OCI-LY1 (cell line): ENCODE measurements around the gene CDH19.

ENCODE experiments used
- H2AFZ ChIP-seq: fragments of 200-600 bp; sonication (generic), shearing (Covaris generic); 2 replicates; pipeline ENCODE4 v1.6.0; 2014; ENCODE audit warnings: antibody characterized with exemption, mild to moderate bottlenecking, low read length
- H3F3A ChIP-seq: fragments of 200-600 bp; sonication (generic), shearing (Covaris generic); 2 replicates; pipeline ENCODE4 v1.6.0; 2014; ENCODE audit warnings: mild to moderate bottlenecking, antibody characterized with exemption, low read length, moderate library complexity; ENCODE audit not compliant: insufficient read depth
- H3K27ac ChIP-seq: fragments of 200-600 bp; sonication (generic); 2 replicates; pipeline ENCODE4 v1.5.1; 2014; ENCODE audit warnings: low read length, mixed run types, mild to moderate bottlenecking, low read depth; ENCODE audit not compliant: poor library complexity, severe bottlenecking
- H3K27me3 ChIP-seq: fragments of 200-600 bp; sonication (generic); 2 replicates; pipeline ENCODE4 v1.6.0; 2014; ENCODE audit warnings: antibody characterized with exemption, mild to moderate bottlenecking, low read length, moderate library complexity; ENCODE audit not compliant: insufficient read depth
- H3K36me3 ChIP-seq: fragments of 200-600 bp; sonication (generic); 2 replicates; pipeline ENCODE4 v1.6.1; 2014; ENCODE audit warnings: mild to moderate bottlenecking, antibody characterized with exemption, low read length, moderate library complexity, mixed read lengths; ENCODE audit not compliant: insufficient read depth
- H3K4me1 ChIP-seq: fragments of 200-600 bp; sonication (generic); 2 replicates; pipeline ENCODE4 v1.5.1; 2014; ENCODE audit warnings: mild to moderate bottlenecking, low read length, moderate library complexity; ENCODE audit not compliant: insufficient read depth, severe bottlenecking
- H3K4me2 ChIP-seq: fragments of 200-600 bp; sonication (generic), shearing (Covaris generic); 2 replicates; pipeline ENCODE4 v1.6.1; 2014; ENCODE audit warnings: low read length
- H3K4me3 ChIP-seq: fragments of 200-600 bp; sonication (generic); 2 replicates; pipeline ENCODE4 v1.5.1; 2014; ENCODE audit warnings: low read length, low read depth, mild to moderate bottlenecking, mixed read lengths; ENCODE audit not compliant: poor library complexity, severe bottlenecking
- H3K79me2 ChIP-seq: fragments of 200-600 bp; shearing (Covaris generic); 2 replicates; pipeline ENCODE4 v1.6.1; 2016; ENCODE audit warnings: mixed run types, low read length, mixed read lengths; ENCODE audit not compliant: insufficient read depth
- H3K9ac ChIP-seq: fragments of 200-600 bp; sonication (generic), shearing (Covaris generic); 2 replicates; pipeline ENCODE4 v1.6.1; 2014; ENCODE audit warnings: mild to moderate bottlenecking, low read length, mixed read lengths
- H3K9me2 ChIP-seq: fragments of 200-600 bp; sonication (generic), shearing (Covaris generic); 2 replicates; pipeline ENCODE4 v1.6.1; 2014; ENCODE audit warnings: low read depth, mild to moderate bottlenecking, low read length, mixed read lengths
- H3K9me3 ChIP-seq: fragments of 200-600 bp; shearing (Covaris generic); 2 replicates; pipeline ENCODE4 v1.6.1; 2014; ENCODE audit warnings: low read length, mixed read lengths
- H4K20me1 ChIP-seq: fragments of 200-600 bp; sonication (generic), shearing (Covaris generic); 2 replicates; pipeline ENCODE4 v1.6.0; 2016; ENCODE audit warnings: mild to moderate bottlenecking, low read length; ENCODE audit not compliant: insufficient read depth
- EZH2 ChIP-seq: fragments of 200-600 bp; sonication (generic), shearing (Covaris generic); IDR thresholded peaks from 2 replicates; pipeline ENCODE4 v1.8.0; 2017; ENCODE audit warnings: borderline replicate concordance, mixed run types, mild to moderate bottlenecking, antibody characterized with exemption, low read length, moderate library complexity, mixed read lengths
- TF ChIP-seq, protein P1 (sequence below): fragments of 200-600 bp; sonication (generic), shearing (Covaris generic); IDR thresholded peaks from 2 replicates; pipeline ENCODE4 v1.5.1; 2017; ENCODE audit warnings: mild to moderate bottlenecking, antibody characterized with exemption, low read length, moderate library complexity, mixed read lengths

Gene CDH19

DNA sequence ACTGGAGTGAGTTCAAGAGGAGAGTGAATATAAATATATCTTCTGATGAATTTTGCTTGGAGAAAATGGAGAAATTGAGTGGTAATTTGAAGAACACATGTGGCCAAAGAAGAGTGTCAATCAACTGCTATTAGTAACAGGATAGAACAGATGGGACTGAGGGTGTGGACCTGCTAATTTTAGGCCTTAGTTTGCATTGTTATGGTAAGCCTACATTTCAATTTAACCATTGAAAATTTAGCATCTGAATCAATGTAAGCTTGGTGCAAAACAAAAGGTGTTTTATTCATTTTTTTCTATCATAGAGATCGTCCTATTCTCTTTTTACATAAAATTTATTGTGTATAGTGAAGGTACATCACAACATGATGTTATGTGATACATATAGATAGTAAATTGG is 42.1 kb upstream of the CDH19 start:
- H3K9ac ChIP-seq: no peak overlapping the region

GRCh38 chr18:66641056-66641455 is 37.2 kb upstream of the CDH19 start:
- Histone ChIP-seq H3F3A (no peaks in the 10 kb centered on the region), H4K20me1 (no peaks in the 10 kb centered on the region), H3K9me2 (no peaks in the 10 kb centered on the region), H3K27ac (no peak overlapping the region), H3K79me2 (no peaks in the 10 kb centered on the region), H3K4me3 (no peak overlapping the region), H3K36me3 (no peaks in the 10 kb centered on the region), H3K9ac (no peak overlapping the region), H3K4me2 (no peak overlapping the region), H2AFZ (no peak overlapping the region), H3K27me3 (no peaks in the 10 kb centered on the region), H3K9me3 (no peaks in the 10 kb centered on the region), H3K4me1 (no peaks in the 10 kb centered on the region)
- TF ChIP-seq, protein P1, sequence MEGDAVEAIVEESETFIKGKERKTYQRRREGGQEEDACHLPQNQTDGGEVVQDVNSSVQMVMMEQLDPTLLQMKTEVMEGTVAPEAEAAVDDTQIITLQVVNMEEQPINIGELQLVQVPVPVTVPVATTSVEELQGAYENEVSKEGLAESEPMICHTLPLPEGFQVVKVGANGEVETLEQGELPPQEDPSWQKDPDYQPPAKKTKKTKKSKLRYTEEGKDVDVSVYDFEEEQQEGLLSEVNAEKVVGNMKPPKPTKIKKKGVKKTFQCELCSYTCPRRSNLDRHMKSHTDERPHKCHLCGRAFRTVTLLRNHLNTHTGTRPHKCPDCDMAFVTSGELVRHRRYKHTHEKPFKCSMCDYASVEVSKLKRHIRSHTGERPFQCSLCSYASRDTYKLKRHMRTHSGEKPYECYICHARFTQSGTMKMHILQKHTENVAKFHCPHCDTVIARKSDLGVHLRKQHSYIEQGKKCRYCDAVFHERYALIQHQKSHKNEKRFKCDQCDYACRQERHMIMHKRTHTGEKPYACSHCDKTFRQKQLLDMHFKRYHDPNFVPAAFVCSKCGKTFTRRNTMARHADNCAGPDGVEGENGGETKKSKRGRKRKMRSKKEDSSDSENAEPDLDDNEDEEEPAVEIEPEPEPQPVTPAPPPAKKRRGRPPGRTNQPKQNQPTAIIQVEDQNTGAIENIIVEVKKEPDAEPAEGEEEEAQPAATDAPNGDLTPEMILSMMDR: no peak
- no peak for TF ChIP-seq EZH2

More for the DNA sequence above, 42.1 kb upstream of the CDH19 start:
- Histone ChIP-seq H3K9me3 (no peaks in the 10 kb centered on the region), H3F3A (no peaks in the 10 kb centered on the region), H4K20me1 (no peaks in the 10 kb centered on the region), H3K27ac (no peak overlapping the region), H3K9me2 (no peaks in the 10 kb centered on the region), H3K36me3 (no peaks in the 10 kb centered on the region), H3K79me2 (no peaks in the 10 kb centered on the region), H2AFZ (no peak overlapping the region), H3K27me3 (no peaks in the 10 kb centered on the region), H3K4me1 (no peaks in the 10 kb centered on the region), H3K4me3 (no peak overlapping the region), H3K4me2 (no peak overlapping the region)
- TF ChIP-seq, protein P1: no peak
- TF ChIP-seq EZH2: no peak

GRCh38 chr18:66640431-66640830 is 36.5 kb upstream of the CDH19 start:
- no peak overlapping the region for H3K4me2 ChIP-seq
- no peaks in the 10 kb centered on the region for H3K79me2 ChIP-seq
- no peak overlapping the region for H3K9ac ChIP-seq
- no peaks in the 10 kb centered on the region for H3K36me3 ChIP-seq
- no peaks in the 10 kb centered on the region for H3K27me3 ChIP-seq
- H3K4me1 ChIP-seq: no peaks in the 10 kb centered on the region
- H3K27ac ChIP-seq: no peak overlapping the region
- no peaks in the 10 kb centered on the region for H3K9me3 ChIP-seq
- no peak overlapping the region for H3K4me3 ChIP-seq
- H3F3A ChIP-seq: no peaks in the 10 kb centered on the region
- H3K9me2 ChIP-seq: no peaks in the 10 kb centered on the region
- H2AFZ ChIP-seq: no peak overlapping the region
- no peak for TF ChIP-seq EZH2
- TF ChIP-seq, protein P1: no peak
- no peaks in the 10 kb centered on the region for H4K20me1 ChIP-seq
